ENCODE results near the gene AMPD1. TPM values are rescaled to one million over a fixed set of nuclear protein-coding genes. Genes with fewer than 3 reads are reported as not detected.
A peak's percentile ranks its signal among the peaks of the same experiment; 100 is the strongest.

AMPD1 gene
- total RNA-seq, 1 experiment from 2014 or later: not detected

DNA sequence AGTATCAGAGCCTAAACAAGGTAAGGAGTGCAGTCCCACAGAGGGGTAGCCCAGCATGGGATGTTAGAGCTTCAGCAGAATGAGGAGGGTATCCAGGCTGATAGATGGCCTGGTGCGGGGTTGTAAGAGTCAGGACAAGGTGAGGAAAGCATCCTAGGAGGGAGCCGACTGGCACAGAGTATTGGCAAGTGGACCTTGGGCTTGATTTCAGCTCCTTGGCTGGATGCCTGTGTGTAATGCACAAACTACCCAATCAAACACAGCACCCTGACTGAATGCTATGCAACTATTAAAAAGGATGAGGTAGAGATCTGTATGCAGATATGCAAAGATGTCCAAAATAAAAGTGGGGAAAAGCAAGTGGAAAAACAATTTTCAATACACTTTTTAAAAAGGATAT, 43.5 kb downstream of the AMPD1 start:
- H3K9me2 ChIP-seq (replicated peaks; ENCODE audit: insufficient read depth, low read length): no peaks in the 10 kb centered on the region
- no peaks in the 10 kb centered on the region for H3K4me1 ChIP-seq (ENCODE audit: low read length)
- no peak overlapping the region for H3K4me3 ChIP-seq (ENCODE audit: low read length)
- no peak overlapping the region for H2AFZ ChIP-seq (ENCODE audit: low read length)
- no peaks in the 10 kb centered on the region for H4K20me1 ChIP-seq (ENCODE audit: insufficient read depth, low read depth, low read length)
- no peak overlapping the region for H3K4me2 ChIP-seq (ENCODE audit: low read depth, low read length, poor library complexity, severe bottlenecking)
- H3K9me3 ChIP-seq (ENCODE audit: low read length): no peaks in the 10 kb centered on the region
- H3K79me2 ChIP-seq (ENCODE audit: low read length): no peaks in the 10 kb centered on the region
- no peak for DNase-seq
- H3K27ac ChIP-seq (ENCODE audit: low read length): no peak overlapping the region
- no peaks in the 10 kb centered on the region for H3K36me3 ChIP-seq (ENCODE audit: insufficient read depth, low read length)
- no peak overlapping the region for H3K9ac ChIP-seq (ENCODE audit: low read length)
- H3K27me3 ChIP-seq (ENCODE audit: low read length): no peaks in the 10 kb centered on the region

DNA sequence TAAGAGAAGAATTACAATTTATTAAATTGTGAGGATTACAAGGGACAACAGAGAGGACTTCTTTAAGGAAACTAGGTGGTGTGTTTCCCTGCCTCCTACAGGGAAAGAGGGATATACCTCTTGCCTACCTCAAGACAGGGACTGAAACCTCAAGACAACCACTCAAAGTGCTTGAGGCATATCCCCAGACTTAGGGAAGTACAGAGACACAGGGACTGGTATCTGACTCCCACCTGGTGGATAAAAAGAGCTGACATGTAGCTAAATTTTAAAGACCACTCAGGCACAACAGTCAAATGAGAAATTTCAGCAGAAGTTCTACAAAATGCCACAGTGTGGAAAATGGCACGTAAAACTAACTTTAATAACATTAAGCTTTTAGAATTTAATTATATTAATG, 46.8 kb downstream of the AMPD1 start:
- DNase-seq: peak; percentile 44
- H2AFZ ChIP-seq (ENCODE audit: low read length): no peak overlapping the region
- H3K9me2 ChIP-seq (replicated peaks; ENCODE audit: insufficient read depth, low read length): no peaks in the 10 kb centered on the region
- no peaks in the 10 kb centered on the region for H4K20me1 ChIP-seq (ENCODE audit: insufficient read depth, low read depth, low read length)
- no peaks in the 10 kb centered on the region for H3K36me3 ChIP-seq (ENCODE audit: insufficient read depth, low read length)
- no peak overlapping the region for H3K9ac ChIP-seq (ENCODE audit: low read length)
- H3K79me2 ChIP-seq (ENCODE audit: low read length): no peaks in the 10 kb centered on the region
- H3K27ac ChIP-seq (ENCODE audit: low read length): no peak overlapping the region
- no peaks in the 10 kb centered on the region for H3K27me3 ChIP-seq (ENCODE audit: low read length)
- H3K4me1 ChIP-seq (ENCODE audit: low read length): no peaks in the 10 kb centered on the region
- H3K9me3 ChIP-seq (ENCODE audit: low read length): no peaks in the 10 kb centered on the region
- H3K4me2 ChIP-seq (ENCODE audit: low read depth, low read length, poor library complexity, severe bottlenecking): no peak overlapping the region
- H3K4me3 ChIP-seq (ENCODE audit: low read length): no peak overlapping the region

DNA sequence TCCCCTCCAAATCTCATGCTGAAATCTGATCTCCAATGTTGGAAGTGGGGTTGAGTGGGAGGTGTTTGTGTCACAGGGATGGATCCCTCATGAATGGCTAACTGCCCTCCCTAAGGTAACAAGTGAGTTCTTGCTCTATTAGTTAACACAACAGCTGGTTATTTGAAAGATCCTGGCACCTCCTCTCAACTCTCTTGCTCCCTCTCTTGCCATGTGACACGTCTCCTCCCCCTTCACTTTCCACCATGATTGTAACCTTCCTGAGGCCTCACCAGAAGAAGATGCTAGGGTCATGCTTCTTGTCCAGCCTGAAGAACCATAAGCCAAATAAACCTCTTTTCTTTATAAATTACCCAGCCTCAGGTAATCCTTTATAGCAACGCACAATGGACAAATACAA, 54.0 kb downstream of the AMPD1 start:
- no peaks in the 10 kb centered on the region for H3K9me2 ChIP-seq (replicated peaks; ENCODE audit: insufficient read depth, low read length)
- no peak overlapping the region for H3K4me2 ChIP-seq (ENCODE audit: low read depth, low read length, poor library complexity, severe bottlenecking)
- DNase-seq: no peak

DNA sequence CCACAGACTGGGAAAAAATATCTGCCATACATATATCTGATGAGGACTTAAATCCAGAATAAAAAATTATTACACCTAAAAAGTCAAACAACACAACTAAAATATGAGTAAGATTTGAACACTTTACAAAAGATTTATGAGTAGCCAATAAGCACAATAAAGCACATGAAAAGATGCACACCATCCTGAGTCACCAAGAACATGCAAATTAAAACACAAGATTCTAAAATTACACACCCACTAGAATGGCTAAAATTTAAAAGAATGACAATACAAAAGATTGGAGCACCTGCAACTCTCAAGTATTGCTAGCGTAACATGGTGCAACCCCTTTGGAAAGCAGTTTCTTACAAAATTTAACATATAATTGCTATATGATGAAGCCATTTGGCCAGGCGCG, 56.4 kb downstream of the AMPD1 start:
- Histone ChIP-seq H3K27ac (ENCODE audit: low read length) (no peak overlapping the region), H3K9me2 (replicated peaks; ENCODE audit: insufficient read depth, low read length) (no peaks in the 10 kb centered on the region), H3K4me2 (ENCODE audit: low read depth, low read length, poor library complexity, severe bottlenecking) (no peak overlapping the region), H4K20me1 (ENCODE audit: insufficient read depth, low read depth, low read length) (no peaks in the 10 kb centered on the region), H3K4me1 (ENCODE audit: low read length) (peaks cover 3% of the 10 kb centered on the region; the same call in 1 of the 2 replicates), H3K79me2 (ENCODE audit: low read length) (no peaks in the 10 kb centered on the region), H3K27me3 (ENCODE audit: low read length) (0 out of 2 replicates have a peak, but pooled peaks cover 2% of the 10 kb centered on the region), H2AFZ (ENCODE audit: low read length) (no peak overlapping the region), H3K36me3 (ENCODE audit: insufficient read depth, low read length) (no peaks in the 10 kb centered on the region), H3K9ac (ENCODE audit: low read length) (no peak overlapping the region), H3K4me3 (ENCODE audit: low read length) (no peak overlapping the region), H3K9me3 (ENCODE audit: low read length) (no peaks in the 10 kb centered on the region)
- DNase-seq: no peak

More for the DNA sequence above, 54.0 kb downstream of the AMPD1 start:
- Histone ChIP-seq H3K9ac (ENCODE audit: low read length) (no peak overlapping the region), H3K4me1 (ENCODE audit: low read length) (peaks cover 3% of the 10 kb centered on the region; the same call in 1 of the 2 replicates), H3K79me2 (ENCODE audit: low read length) (no peaks in the 10 kb centered on the region), H4K20me1 (ENCODE audit: insufficient read depth, low read depth, low read length) (no peaks in the 10 kb centered on the region), H2AFZ (ENCODE audit: low read length) (no peak overlapping the region), H3K36me3 (ENCODE audit: insufficient read depth, low read length) (no peaks in the 10 kb centered on the region), H3K9me3 (ENCODE audit: low read length) (no peaks in the 10 kb centered on the region), H3K27ac (ENCODE audit: low read length) (no peak overlapping the region), H3K27me3 (ENCODE audit: low read length) (0 out of 2 replicates have a peak, but pooled peaks cover 2% of the 10 kb centered on the region), H3K4me3 (ENCODE audit: low read length) (no peak overlapping the region)

DNA sequence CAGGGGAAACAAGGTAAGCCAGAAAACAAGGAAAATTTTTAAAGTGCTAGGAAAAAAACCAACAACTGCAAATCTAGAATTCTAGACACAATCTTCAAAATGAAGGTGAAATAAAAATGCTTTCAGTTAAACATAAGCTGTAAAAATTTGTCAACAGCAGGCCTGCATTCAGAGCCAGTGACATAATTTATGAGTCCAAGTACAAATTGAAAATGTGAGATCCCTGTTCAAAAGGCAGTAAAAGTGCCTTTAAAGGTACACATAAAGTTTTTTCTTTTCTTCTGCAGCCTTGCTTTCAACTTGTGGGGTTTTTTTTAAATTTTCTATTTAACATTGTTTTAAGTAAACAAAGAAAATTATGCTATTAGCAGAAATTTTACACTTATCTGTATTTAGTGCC, 62.9 kb downstream of the AMPD1 start:
- H3K9me3 ChIP-seq (ENCODE audit: low read length): no peaks in the 10 kb centered on the region

DNA sequence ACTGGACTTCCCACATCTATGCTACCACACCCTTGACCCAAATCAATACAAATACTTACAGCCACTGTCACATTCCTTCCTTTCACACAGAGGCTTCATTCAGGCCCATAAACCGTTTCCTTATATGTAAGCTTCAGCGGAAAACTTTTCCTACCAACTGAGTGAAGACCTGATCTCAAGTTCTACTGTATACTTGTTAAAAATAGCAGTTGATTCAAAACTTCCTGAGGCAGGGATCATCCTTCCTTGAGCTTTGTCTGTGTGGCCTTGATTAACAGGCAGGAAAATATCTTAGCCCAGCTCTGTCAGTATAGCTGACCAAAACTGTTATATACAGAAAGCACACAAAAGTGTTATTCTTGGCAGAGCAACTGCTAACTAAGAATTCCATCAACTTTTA, 68.2 kb downstream of the AMPD1 start:
- H3K36me3 ChIP-seq (ENCODE audit: insufficient read depth, low read length): no peaks in the 10 kb centered on the region
- H3K9ac ChIP-seq (ENCODE audit: low read length): no peak overlapping the region
- no peaks in the 10 kb centered on the region for H3K9me2 ChIP-seq (replicated peaks; ENCODE audit: insufficient read depth, low read length)
- no peaks in the 10 kb centered on the region for H3K27me3 ChIP-seq (ENCODE audit: low read length)
- no peak overlapping the region for H3K4me3 ChIP-seq (ENCODE audit: low read length)
- H4K20me1 ChIP-seq (ENCODE audit: insufficient read depth, low read depth, low read length): no peaks in the 10 kb centered on the region
- no peak overlapping the region for H3K4me2 ChIP-seq (ENCODE audit: low read depth, low read length, poor library complexity, severe bottlenecking)
- H2AFZ ChIP-seq (ENCODE audit: low read length): no peak overlapping the region
- no peak for DNase-seq
- H3K4me1 ChIP-seq (ENCODE audit: low read length): no peaks in the 10 kb centered on the region
- H3K27ac ChIP-seq (ENCODE audit: low read length): no peak overlapping the region
- H3K9me3 ChIP-seq (ENCODE audit: low read length): no peaks in the 10 kb centered on the region
- no peaks in the 10 kb centered on the region for H3K79me2 ChIP-seq (ENCODE audit: low read length)

More for the DNA sequence above, 62.9 kb downstream of the AMPD1 start:
- no peaks in the 10 kb centered on the region for H3K79me2 ChIP-seq (ENCODE audit: low read length)
- H4K20me1 ChIP-seq (ENCODE audit: insufficient read depth, low read depth, low read length): no peaks in the 10 kb centered on the region
- DNase-seq: no peak
- H3K4me1 ChIP-seq (ENCODE audit: low read length): no peaks in the 10 kb centered on the region
- H3K9me2 ChIP-seq (replicated peaks; ENCODE audit: insufficient read depth, low read length): no peaks in the 10 kb centered on the region
- no peaks in the 10 kb centered on the region for H3K27me3 ChIP-seq (ENCODE audit: low read length)
- H3K36me3 ChIP-seq (ENCODE audit: insufficient read depth, low read length): no peaks in the 10 kb centered on the region
- no peak overlapping the region for H3K4me2 ChIP-seq (ENCODE audit: low read depth, low read length, poor library complexity, severe bottlenecking)
- H3K27ac ChIP-seq (ENCODE audit: low read length): no peak overlapping the region
- H3K9ac ChIP-seq (ENCODE audit: low read length): no peak overlapping the region
- H3K4me3 ChIP-seq (ENCODE audit: low read length): no peak overlapping the region
- no peak overlapping the region for H2AFZ ChIP-seq (ENCODE audit: low read length)

DNA sequence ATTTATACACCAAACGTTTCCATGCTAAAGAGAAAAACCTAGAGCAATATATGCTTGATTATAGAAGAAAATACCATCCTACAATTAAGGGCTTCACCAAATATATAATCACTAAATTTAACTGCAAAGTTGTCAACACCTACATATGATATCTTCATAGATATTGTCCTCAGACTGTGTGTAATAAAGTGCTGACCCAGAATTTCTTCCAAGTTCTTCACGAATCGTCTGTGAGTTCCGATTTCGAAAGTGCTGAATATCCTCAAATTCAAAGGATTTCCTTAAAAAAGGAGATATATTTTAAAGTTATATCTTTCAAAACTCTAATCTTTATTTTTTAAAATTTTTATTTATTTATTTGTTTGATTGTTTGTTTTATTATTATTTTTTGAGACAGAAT, 72.0 kb downstream of the AMPD1 start:
- H3K27me3 ChIP-seq (ENCODE audit: low read length): no peaks in the 10 kb centered on the region
- H2AFZ ChIP-seq (ENCODE audit: low read length): no peak overlapping the region
- DNase-seq: no peak
- H3K9me2 ChIP-seq (replicated peaks; ENCODE audit: insufficient read depth, low read length): no peaks in the 10 kb centered on the region
- no peaks in the 10 kb centered on the region for H3K79me2 ChIP-seq (ENCODE audit: low read length)
- H3K9me3 ChIP-seq (ENCODE audit: low read length): no peaks in the 10 kb centered on the region
- no peak overlapping the region for H3K27ac ChIP-seq (ENCODE audit: low read length)
- H3K36me3 ChIP-seq (ENCODE audit: insufficient read depth, low read length): no peaks in the 10 kb centered on the region
- no peak overlapping the region for H3K4me3 ChIP-seq (ENCODE audit: low read length)
- no peaks in the 10 kb centered on the region for H4K20me1 ChIP-seq (ENCODE audit: insufficient read depth, low read depth, low read length)
- H3K4me2 ChIP-seq (ENCODE audit: low read depth, low read length, poor library complexity, severe bottlenecking): no peak overlapping the region
- no peak overlapping the region for H3K9ac ChIP-seq (ENCODE audit: low read length)
- no peaks in the 10 kb centered on the region for H3K4me1 ChIP-seq (ENCODE audit: low read length)

Data from Karpas-422 (cell line).